DND-41 (cell line): ENCODE measurements around the gene ATG13.

Source experiments
- CTCF ChIP-seq: IDR thresholded peaks from 2 replicates; pipeline ENCODE4 v1.5.1; 2012; ENCODE audit warnings: borderline replicate concordance, low read length, moderate library complexity, mild to moderate bottlenecking; ENCODE audit not compliant: poor library complexity, severe bottlenecking; ENCODE audit errors: extremely low read depth
- EZH2 ChIP-seq: IDR thresholded peaks from 3 replicates; pipeline ENCODE4 v1.6.1; 2012; ENCODE audit warnings: borderline replicate concordance, low read depth, mild to moderate bottlenecking, moderate library complexity, low read length, inconsistent platforms; ENCODE audit not compliant: severe bottlenecking

DNA sequence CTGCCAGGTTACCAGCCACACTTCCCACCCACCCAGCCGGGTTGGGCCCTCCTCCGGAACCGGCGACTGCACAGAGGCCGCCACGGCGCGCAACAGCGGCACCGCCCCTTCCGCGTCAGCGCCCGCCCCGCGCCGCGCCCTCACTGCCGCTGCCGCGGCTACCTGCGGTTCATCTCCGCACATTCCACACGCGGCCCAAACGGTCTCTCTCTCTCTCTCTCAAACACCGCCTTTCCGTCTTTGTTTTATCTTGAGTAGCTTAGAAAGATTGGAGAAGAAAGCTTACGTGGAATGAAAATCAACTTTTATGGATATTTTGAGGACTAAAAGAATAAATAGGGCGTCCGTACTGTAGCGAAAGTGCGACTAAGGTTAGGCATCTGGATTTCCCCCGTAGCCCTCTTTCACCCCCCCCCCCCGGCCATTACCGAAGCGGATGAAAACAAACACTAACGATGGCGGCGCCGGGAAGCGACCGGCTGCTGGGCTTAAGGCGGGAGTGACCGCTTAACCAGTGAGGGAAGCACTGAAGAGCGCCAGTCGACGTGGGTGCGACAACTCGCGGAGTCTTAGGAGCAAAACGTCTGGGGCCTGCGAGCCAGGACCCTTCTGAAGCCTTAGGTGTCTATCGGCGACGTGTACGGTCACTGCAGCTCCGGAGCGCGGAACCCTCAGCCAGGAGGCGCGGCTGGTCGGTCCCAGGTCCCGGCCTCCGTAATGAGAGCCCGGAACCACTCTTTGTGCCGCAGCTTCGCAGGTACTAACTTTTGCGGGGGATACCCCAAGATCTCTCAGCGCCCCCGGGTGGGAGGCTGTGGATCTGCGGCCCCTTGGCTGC is at the start of gene ATG13, which contains the start of gene HARBI1:
- TF ChIP-seq CTCF, result peak; percentile 89
- TF ChIP-seq EZH2, result no peak
